ENCODE data around the gene CEP350.
A peak's percentile ranks its signal among the peaks of the same experiment; 100 is the strongest.
"Not testable (repeated sequence)": the region's sequence is repeated elsewhere in the genome, so short reads cannot be mapped to it uniquely, and the experiment has no call there.

The CEP350 gene

DNA sequence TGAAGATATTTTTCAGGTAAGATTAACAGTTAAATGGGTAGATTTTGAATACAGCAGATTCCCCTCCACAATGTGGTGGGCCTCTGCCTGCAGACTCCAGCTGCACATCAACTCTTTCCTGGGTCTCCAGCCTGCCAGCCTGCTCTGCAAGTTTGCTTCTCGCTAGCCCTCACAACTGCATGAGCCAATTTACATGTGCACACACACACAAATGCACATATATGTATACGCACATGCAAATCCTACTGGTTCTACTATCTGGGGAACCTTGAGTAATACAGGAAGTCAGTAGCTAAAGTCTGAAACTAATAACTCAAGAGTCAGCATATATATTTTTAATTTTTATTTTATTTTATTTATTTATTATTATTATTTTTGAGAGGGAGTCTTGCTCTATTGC, 165.2 kb downstream of the CEP350 start:
- no peak for DNase-seq (ENCODE audit: low spot score)

GRCh38 chr1:180123463-180123936, 168.9 kb downstream of the CEP350 start:
- no peak for DNase-seq (ENCODE audit: low spot score)

- DNase-seq (ENCODE audit: low spot score) = no peak
Observed at GRCh38 chr1:180130651-180131050, 176.0 kb downstream of the CEP350 start.

GRCh38 chr1:180131510-180131909, 176.9 kb downstream of the CEP350 start:
- DNase-seq (ENCODE audit: low spot score) = no peak

DNA sequence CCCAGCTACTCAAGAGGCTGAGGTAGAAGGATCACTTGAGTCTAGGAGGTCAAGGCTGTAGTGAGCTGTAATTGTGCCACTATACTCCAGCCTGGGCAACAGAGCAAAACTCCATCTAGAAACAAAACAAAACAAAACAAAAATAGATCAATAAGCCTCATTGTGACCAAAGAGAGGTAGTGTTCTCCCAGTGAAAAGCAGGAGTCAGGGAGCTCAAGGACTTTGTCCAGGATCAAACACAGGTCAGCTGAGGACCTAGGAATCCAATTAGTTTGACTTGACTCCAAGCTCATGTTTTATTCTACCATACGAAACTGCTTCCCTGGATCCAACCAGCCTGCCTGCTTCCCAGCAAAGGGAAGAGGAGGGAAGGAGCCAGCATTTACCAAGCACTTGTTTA, 178.6 kb downstream of the CEP350 start:
- no peak for DNase-seq (ENCODE audit: low spot score)

GRCh38 chr1:180133688-180134087, 179.1 kb downstream of the CEP350 start:
- not testable (repeated sequence) for DNase-seq (ENCODE audit: low spot score)

DNA sequence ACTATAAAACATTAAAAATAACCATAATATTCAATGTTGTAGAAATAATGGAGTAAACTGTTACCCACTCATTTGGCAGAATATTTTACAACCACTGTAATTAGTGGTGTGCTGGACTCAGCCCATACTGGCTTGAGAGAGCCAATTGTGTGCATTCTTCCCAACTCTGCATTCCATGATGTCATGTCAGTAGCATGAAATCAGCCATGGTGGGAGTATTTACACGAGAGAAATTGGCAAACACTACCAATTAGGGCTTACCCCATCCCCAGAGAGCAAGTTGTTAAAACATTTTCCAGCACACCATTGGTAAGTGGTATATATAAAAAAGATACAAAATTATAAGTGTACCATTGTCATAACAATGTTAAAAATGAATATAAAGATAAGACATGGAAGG, 180.9 kb downstream of the CEP350 start:
- no peak for DNase-seq (ENCODE audit: low spot score)

- DNase-seq (ENCODE audit: low spot score) = no peak
Observed at GRCh38 chr1:180136331-180136967, 181.8 kb downstream of the CEP350 start.

DNA sequence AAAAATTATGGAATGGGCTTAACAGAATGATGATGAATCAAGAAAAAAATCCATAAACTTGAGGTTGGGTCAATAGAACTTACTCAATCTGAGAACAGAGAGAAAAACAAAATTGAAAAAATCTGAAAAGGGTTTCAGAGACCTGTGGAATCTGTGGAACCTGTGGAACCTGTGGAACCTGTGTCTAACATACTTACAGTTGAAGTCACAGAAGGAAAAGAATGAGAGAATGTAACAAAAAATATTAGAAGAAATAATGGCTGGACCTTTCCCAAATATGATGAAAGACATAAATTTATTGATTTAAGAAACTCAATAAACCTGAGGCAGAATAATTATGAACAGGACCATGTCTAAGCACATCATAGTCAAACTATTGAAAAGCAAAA, 182.4 kb downstream of the CEP350 start:
- DNase-seq (ENCODE audit: low spot score) = no peak

- no peak for DNase-seq (ENCODE audit: low spot score)
Observed at GRCh38 chr1:180137776-180138175, 183.2 kb downstream of the CEP350 start.

- DNase-seq (ENCODE audit: low spot score) = no peak
Observed at GRCh38 chr1:180141381-180141934, 186.8 kb downstream of the CEP350 start.

- no peak for DNase-seq (ENCODE audit: low spot score)
Observed at GRCh38 chr1:180143359-180143758, 188.7 kb downstream of the CEP350 start.

GRCh38 chr1:180144659-180145357, 190.2 kb downstream of the CEP350 start:
- no peak for DNase-seq (ENCODE audit: low spot score)

DNA sequence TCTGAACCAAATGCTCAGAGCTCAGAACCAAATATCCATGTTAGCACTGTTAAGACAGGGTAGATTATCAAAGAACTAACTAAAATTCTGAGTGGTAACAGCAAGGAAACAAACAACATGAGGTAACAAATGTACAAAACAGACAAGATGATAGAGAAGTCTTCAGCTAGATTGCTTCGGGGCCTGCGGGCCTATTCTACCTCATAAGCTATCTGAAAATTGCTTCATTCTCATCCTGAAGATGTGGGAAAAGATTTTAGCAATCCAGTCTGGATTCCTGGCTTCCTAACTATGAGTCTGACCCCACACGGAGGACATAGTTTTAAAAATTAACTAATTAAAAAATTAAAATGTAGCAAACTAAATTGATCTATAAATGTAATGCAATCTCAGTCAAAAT, 190.8 kb downstream of the CEP350 start:
- no peak for DNase-seq (ENCODE audit: low spot score)

DNA sequence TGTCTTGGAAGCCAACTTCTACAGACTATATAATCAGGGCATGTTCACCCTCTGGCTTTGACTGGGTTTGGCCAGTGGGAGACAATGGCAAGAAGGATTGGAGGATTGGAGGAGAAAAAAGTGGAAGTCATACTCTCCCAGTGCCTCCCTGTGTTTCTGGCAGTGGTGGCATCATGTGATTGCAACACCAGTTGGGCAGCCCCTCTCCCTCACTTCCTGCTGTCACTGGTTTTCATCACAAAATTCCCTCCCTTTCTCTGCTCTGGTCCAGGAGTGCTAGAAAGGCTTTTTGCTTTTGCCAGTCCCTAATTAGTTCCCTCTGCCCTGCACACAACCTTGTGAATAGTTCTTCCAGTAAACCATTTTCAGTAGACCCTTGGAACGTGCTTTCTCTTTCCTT, 196.4 kb downstream of the CEP350 start:
- DNase-seq (ENCODE audit: low spot score) = no peak

- no peak for DNase-seq (ENCODE audit: low spot score)
Observed at GRCh38 chr1:180151508-180151907, 196.9 kb downstream of the CEP350 start.

DNA sequence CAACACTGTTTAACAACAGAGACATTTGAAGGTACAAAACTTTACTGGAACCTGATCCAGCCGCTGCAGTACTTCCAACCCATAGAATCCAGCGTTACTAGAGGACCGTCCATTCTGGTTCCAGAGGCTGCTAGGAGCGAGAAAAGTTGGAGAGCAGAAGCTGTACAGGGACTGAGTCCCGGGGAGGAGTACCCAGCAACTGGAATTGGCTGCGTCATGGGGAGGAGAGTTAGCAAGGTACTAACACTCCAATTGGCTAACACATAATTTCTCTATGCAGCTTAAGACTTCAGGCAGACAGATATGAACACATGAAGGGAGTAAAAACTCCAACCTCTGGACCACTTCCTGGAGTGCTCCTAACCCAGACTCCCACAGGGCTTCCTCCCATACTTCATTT, 198.0 kb downstream of the CEP350 start:
- DNase-seq (ENCODE audit: low spot score) = no peak

DNA sequence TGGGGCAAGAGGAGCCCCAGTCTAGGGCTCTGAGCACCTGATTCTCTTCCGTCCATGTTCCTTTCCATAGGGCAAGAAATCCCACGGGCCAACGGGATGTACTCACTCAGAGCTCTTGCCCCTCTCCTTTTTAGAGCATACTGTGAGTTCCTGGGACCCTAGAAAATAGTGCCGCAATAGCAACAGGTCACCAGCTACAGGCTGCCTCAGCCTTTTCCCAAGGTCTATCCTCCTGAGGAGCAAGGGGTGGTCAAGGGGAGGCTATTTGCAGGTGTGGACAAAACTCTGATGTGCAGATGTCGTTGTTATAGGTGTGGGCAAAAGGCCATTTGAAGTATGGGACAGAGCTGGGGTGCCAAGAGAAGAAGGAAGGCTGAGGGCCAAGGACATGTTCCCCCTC, 198.4 kb downstream of the CEP350 start:
- no peak for DNase-seq (ENCODE audit: low spot score)

- no peak for DNase-seq (ENCODE audit: low spot score)
Observed at GRCh38 chr1:180154003-180154324, 199.4 kb downstream of the CEP350 start.

DNA sequence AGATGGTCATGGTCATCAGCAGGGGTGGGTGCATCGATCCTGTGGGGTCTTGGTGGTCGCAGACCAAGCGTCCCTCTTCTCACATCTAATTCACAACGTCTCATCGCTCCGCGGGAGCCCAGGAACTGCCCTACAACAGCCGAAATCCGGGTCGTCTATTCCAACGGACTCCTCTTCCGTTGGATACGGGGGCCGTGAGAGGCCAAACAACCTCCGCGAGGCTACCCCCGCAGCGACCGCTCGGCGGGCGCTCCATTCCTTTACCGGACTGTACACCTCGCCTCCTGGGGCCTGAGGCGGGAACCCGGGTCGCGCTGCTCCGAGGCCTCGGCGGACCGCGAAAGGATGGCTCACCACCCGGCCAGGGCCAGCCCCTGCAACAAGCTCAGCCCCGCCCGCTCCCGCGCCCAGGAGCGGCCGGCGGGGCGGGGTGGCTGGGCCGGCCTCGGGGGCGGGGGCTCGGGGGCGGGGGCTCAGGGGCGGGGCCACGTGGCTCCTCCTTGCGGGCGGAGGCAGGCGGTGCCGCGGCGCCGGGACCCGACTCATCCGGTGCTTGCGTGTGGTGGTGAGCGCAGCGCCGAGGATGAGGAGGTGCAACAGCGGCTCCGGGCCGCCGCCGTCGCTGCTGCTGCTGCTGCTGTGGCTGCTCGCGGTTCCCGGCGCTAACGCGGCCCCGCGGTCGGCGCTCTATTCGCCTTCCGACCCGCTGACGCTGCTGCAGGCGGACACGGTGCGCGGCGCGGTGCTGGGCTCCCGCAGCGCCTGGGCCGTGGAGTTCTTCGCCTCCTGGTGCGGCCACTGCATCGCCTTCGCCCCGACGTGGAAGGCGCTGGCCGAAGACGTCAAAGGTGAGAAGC, 199.9 kb downstream of the CEP350 start, which contains the start of gene QSOX1:
TSS of gene QSOX1 (plus strand) at position 545 of the 857 bp plus-strand sequence. CDS start at position 584, 39 bp downstream.
- peak; percentile 93 for DNase-seq (ENCODE audit: low spot score)

DNA sequence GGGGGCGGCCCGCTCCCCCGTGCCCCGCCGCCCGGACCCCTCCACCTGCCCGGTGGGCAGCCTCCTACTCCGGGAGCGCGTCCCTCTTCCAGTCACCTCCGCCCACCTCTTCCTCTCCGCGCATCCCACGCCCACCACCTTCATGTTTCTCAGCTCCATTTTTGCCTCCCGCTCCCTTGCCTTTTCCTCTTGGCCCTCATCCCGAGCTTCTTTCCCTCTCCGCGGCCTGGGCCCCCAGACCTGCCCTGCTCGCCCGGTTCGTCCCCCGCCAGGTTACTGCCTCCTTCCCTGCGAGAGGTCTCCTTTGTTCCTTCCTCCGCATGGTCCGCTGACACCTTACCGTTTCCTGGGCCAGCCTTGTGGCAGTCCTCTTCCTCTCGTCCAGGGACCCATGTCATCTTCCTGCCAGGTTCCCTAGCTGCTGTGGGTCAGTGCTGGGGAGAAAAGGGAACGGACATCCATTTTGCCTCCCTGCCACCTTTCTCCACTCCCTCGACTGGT, 200.6 kb downstream of the CEP350 start:
- DNase-seq (ENCODE audit: low spot score) = no peak

- DNase-seq (ENCODE audit: low spot score) = no peak
Observed at GRCh38 chr1:180156201-180156600, 201.6 kb downstream of the CEP350 start.
